Measurements from ENCODE around the gene DBNL. TPM values are rescaled to one million over a fixed set of nuclear protein-coding genes. Genes with fewer than 3 reads are reported as not detected.
A peak's percentile ranks its signal among the peaks of the same experiment; 100 is the strongest.

DBNL gene
- total and polyA plus RNA-seq, 2 of the 13 experiments (the other 11 are each of a cell fraction or from before 2014, with no cell fraction given) = 20.8 to 35.1 TPM

DNA sequence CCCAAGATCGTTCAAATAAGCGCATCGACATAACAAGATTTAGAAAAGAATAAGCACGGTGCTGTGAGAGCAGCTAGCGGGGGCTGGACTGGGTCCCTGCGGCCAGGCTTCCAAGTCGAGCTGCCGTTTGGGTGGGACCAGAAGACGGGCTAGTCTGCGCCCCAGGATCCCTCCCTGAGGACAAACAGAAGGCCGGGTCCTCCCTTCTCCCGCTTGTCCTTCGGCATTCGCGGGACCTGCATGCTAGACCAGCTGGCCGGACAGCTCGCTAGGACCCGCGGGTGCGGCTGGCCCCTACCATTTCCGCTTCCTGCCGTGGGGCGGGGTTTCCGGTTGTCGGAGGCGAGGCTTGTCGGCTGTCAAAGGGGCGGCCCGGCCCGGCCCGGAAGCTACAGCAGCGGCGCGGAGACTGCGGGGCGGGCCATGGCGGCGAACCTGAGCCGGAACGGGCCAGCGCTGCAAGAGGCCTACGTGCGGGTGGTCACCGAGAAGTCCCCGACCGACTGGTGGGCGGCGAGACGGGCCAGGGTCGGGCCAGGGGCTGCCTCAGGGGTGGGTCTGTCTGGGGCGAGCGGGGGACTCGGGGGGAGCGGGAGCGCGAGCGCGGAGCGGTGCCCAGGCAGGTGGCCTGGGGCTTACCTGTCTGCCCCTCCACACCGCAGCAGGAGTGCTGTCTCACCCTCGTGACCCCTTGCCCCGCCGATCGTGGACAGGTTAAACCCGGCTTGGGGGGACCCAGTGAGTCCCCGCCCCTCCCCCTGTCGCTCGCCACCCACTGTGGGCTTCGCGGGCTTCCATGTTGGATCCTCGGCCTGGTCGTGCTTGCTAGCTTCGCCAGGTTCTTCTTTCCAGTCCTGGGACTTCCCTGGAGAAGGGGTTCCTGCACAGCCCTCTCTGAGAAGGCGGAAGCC, at the start of gene DBNL (continued):
- TF ChIP-seq IKZF4 (CRISPR knock-in tag; IDR thresholded peaks at IDR 0.05; ENCODE audit: borderline replicate concordance, low read depth, not compliant biosample characterization) (peak; percentile 53), SMAD3 (CRISPR knock-in tag; IDR thresholded peaks at IDR 0.05) (peak; percentile 64; the same call in 1 of the 2 replicates), SNAI1 (CRISPR knock-in tag; IDR thresholded peaks at IDR 0.05; ENCODE audit: borderline replicate concordance) (no peak), SRSF1 (optimal IDR thresholded peaks at IDR 0.05; ENCODE audit: low read depth, low read length) (peak; percentile 35), ZNF556 (CRISPR knock-in tag; IDR thresholded peaks at IDR 0.05; ENCODE audit: borderline replicate concordance) (no peak; the same call in none of the 2 replicates), MED13 (CRISPR knock-in tag; IDR thresholded peaks at IDR 0.05) (peak; percentile 75; the same call in 1 of the 2 replicates), SALL1 (CRISPR knock-in tag; IDR thresholded peaks at IDR 0.05) (peak; percentile 83), ZNF44 (CRISPR knock-in tag; IDR thresholded peaks at IDR 0.05) (0 out of 2 replicates have a peak, but pooled peaks have one; percentile 76), EZH2 (conservative IDR thresholded peaks at IDR 0.05; ENCODE audit: low read depth, low read length) (no peak), MTA1 (CRISPR knock-in tag; IDR thresholded peaks at IDR 0.05; ENCODE audit: borderline replicate concordance) (no peak), GATA4 (IDR thresholded peaks at IDR 0.05; ENCODE audit: borderline replicate concordance, low read depth) (peak; percentile 52; the same call in 1 of the 2 replicates), SYNCRIP (IDR thresholded peaks at IDR 0.05; ENCODE audit: insufficient read depth, low read depth, low read length) (no peak), NFYC (CRISPR knock-in tag; IDR thresholded peaks at IDR 0.05) (0 out of 2 replicates have a peak, but pooled peaks have one; percentile 16), HDAC2 (CRISPR knock-in tag; IDR thresholded peaks at IDR 0.05) (peak; percentile 14), MLLT10 (CRISPR knock-in tag; IDR thresholded peaks at IDR 0.05) (no peak), NR2C2 (CRISPR knock-in tag; IDR thresholded peaks at IDR 0.05; ENCODE audit: borderline replicate concordance) (peak; percentile 69; the same call in 1 of the 2 replicates)
- TF ChIP-seq, protein P1, sequence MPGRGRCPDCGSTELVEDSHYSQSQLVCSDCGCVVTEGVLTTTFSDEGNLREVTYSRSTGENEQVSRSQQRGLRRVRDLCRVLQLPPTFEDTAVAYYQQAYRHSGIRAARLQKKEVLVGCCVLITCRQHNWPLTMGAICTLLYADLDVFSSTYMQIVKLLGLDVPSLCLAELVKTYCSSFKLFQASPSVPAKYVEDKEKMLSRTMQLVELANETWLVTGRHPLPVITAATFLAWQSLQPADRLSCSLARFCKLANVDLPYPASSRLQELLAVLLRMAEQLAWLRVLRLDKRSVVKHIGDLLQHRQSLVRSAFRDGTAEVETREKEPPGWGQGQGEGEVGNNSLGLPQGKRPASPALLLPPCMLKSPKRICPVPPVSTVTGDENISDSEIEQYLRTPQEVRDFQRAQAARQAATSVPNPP (CRISPR knock-in tag; IDR thresholded peaks at IDR 0.05) = no peak
- TF ChIP-seq, protein P2, sequence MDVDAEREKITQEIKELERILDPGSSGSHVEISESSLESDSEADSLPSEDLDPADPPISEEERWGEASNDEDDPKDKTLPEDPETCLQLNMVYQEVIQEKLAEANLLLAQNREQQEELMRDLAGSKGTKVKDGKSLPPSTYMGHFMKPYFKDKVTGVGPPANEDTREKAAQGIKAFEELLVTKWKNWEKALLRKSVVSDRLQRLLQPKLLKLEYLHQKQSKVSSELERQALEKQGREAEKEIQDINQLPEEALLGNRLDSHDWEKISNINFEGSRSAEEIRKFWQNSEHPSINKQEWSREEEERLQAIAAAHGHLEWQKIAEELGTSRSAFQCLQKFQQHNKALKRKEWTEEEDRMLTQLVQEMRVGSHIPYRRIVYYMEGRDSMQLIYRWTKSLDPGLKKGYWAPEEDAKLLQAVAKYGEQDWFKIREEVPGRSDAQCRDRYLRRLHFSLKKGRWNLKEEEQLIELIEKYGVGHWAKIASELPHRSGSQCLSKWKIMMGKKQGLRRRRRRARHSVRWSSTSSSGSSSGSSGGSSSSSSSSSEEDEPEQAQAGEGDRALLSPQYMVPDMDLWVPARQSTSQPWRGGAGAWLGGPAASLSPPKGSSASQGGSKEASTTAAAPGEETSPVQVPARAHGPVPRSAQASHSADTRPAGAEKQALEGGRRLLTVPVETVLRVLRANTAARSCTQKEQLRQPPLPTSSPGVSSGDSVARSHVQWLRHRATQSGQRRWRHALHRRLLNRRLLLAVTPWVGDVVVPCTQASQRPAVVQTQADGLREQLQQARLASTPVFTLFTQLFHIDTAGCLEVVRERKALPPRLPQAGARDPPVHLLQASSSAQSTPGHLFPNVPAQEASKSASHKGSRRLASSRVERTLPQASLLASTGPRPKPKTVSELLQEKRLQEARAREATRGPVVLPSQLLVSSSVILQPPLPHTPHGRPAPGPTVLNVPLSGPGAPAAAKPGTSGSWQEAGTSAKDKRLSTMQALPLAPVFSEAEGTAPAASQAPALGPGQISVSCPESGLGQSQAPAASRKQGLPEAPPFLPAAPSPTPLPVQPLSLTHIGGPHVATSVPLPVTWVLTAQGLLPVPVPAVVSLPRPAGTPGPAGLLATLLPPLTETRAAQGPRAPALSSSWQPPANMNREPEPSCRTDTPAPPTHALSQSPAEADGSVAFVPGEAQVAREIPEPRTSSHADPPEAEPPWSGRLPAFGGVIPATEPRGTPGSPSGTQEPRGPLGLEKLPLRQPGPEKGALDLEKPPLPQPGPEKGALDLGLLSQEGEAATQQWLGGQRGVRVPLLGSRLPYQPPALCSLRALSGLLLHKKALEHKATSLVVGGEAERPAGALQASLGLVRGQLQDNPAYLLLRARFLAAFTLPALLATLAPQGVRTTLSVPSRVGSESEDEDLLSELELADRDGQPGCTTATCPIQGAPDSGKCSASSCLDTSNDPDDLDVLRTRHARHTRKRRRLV (CRISPR knock-in tag; IDR thresholded peaks at IDR 0.05) = no peak
- TF ChIP-seq, protein P3, sequence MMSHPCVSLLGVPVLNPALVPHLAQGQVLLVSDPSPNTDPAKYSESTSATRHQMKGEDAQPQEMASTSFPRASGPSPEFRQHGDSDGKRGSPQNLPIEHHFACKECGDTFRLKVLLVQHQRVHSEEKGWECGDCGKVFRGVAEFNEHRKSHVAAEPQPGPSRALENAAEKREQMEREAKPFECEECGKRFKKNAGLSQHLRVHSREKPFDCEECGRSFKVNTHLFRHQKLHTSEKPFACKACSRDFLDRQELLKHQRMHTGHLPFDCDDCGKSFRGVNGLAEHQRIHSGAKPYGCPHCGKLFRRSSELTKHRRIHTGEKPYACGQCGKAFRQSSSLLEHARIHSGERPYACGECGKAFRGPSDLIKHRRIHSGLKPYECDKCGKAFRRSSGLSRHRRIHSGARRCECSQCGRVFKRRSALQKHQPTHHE (CRISPR knock-in tag; IDR thresholded peaks at IDR 0.05; ENCODE audit: borderline replicate concordance) = peak; percentile 88
- TF ChIP-seq, protein P4, sequence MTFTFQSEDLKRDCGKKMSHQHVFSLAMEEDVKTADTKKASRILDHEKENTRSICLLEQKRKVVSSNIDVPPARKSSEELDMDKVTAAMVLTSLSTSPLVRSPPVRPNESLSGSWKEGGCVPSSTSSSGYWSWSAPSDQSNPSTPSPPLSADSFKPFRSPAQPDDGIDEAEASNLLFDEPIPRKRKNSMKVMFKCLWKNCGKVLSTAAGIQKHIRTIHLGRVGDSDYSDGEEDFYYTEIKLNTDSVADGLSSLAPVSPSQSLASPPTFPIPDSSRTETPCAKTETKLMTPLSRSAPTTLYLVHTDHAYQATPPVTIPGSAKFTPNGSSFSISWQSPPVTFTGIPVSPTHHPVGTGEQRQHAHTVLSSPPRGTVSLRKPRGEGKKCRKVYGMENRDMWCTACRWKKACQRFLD (CRISPR knock-in tag; IDR thresholded peaks at IDR 0.05; ENCODE audit: borderline replicate concordance) = 0 out of 2 replicates have a peak, but pooled peaks have one; percentile 49
